Activated CD4-positive, alpha-beta memory T cell treated with anti-CD3 and anti-CD28 coated beads for 36 hours (primary cell): Measurements from ENCODE around the gene KRTAP9-3. TPM values are rescaled to one million over a fixed set of nuclear protein-coding genes. Genes with fewer than 3 reads are reported as not detected.
"Not testable (repeated sequence)": the region's sequence is repeated elsewhere in the genome, so short reads cannot be mapped to it uniquely, and the experiment has no call there.

ENCODE experiments used
- CTCF ChIA-PET: fragments of 350-600 bp; sonication (Branson Sonifier 250); formaldehyde crosslinking; loops from one replicate; lab custom pipeline; 2021; ENCODE audit warnings: antibody characterized with exemption, inconsistent platforms; lab: Charles Lee
- POLR2A ChIA-PET: fragments of 350-600 bp; sonication (Branson Sonifier 250); formaldehyde crosslinking; loops from one replicate; lab custom pipeline; 2021; ENCODE audit warnings: antibody characterized with exemption; lab: Charles Lee
- DNase-seq: peaks from one replicate; pipeline ENCODE4 v3.0.0-alpha.2; 2020
- H3K27ac Mint-ChIP-seq: one replicate; pipeline ENCODE4 v1.8.0; 2021; ENCODE audit warnings: mixed read lengths
- H3K27me3 Mint-ChIP-seq: one replicate; pipeline ENCODE4 v1.8.0; 2021; ENCODE audit warnings: mixed read lengths
- H3K36me3 Mint-ChIP-seq: one replicate; pipeline ENCODE4 v1.8.0; 2021; ENCODE audit warnings: mixed read lengths
- H3K4me1 Mint-ChIP-seq: one replicate; pipeline ENCODE4 v1.8.0; 2021; ENCODE audit warnings: low read depth, mixed read lengths
- H3K4me3 Mint-ChIP-seq: one replicate; pipeline ENCODE4 v1.8.0; 2021; ENCODE audit warnings: mild to moderate bottlenecking, mixed read lengths
- H3K9me3 Mint-ChIP-seq: one replicate; pipeline ENCODE4 v1.8.0; 2021; ENCODE audit warnings: mixed read lengths
- intact Hi-C: fragments of 100-400 bp; cut with micrococcal nuclease; formaldehyde crosslinking; loops from one replicate; pipeline ENCODE4 v1.15.1; 2023
- total RNA-seq, 2 experiments: library from RNA; stranded (reverse); gene quantifications; one replicate each; pipeline ENCODE4 v1.2.3, GENCODE V29; 2021

The KRTAP9-3 gene, protein sequence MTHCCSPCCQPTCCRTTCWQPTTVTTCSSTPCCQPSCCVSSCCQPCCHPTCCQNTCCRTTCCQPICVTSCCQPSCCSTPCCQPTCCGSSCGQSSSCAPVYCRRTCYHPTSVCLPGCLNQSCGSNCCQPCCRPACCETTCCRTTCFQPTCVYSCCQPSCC
- total RNA-seq: not detected

DNA sequence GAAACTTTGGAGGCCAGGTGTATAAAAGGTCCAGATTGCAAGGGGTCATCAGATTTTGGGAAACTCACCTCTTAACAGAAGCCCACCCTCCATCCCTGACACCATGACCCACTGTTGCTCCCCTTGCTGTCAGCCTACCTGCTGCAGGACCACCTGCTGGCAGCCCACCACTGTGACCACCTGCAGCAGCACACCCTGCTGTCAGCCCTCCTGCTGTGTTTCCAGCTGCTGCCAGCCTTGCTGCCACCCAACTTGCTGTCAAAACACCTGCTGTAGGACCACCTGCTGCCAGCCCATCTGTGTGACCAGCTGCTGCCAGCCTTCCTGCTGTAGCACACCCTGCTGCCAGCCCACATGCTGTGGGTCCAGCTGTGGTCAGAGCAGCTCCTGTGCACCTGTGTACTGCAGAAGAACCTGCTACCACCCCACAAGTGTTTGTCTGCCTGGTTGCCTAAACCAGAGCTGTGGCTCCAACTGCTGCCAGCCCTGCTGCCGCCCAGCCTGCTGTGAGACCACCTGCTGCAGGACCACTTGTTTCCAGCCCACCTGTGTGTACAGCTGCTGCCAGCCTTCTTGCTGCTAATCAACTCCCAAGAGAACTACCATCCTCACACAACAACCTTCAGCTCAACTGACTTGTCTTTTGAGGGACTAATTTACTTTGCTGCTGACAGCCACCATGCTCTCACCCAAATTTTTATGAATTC, at the start of gene KRTAP9-3:
Gene KRTAP9-3, plus strand, starts transcription at position 51 of the 707 bp plus-strand sequence. Its CDS starts 53 bp downstream, at position 104.
- H3K9me3 Mint-ChIP-seq, POLR2A ChIA-PET, H3K27ac Mint-ChIP-seq, DNase-seq, CTCF ChIA-PET, H3K36me3 Mint-ChIP-seq, intact Hi-C loops, H3K4me3 Mint-ChIP-seq, H3K4me1 Mint-ChIP-seq: not testable (repeated sequence)
- peaks cover 19% of the 10 kb centered on the region for H3K27me3 Mint-ChIP-seq

DNA sequence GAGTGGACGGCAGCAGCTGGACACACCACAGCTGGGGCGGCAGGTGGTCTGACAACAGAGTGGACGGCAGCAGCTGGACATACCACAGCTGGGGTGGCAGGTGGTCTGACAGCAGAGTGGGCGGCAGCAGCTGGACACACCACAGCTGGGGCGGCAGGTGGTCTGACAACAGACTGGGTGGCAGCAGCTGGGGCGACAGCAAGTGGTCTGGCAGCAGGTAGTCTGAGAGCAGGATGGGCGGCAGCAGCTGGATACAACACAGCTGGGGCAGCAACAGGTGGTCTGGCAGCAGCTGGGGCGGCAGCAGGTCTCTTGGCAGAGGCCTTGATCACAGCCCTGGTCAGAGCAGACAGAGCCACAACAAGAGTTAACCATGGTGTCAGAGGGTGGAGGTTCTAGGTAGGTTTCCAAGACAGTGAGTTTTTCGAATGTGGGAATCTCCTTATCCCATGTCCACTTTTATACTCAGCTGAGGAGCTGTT, 47.7 kb upstream of the KRTAP9-3 start, which contains the start of gene KRTAP4-1:
Gene KRTAP4-1, minus strand, starts transcription at position 432 of the 482 bp plus-strand sequence. Its CDS starts 57 bp downstream, at position 375.
- DNase-seq: no peak
- CTCF ChIA-PET: interaction anchor here (1.4 kb wide), 1 partner anchor 364 kb away, joined by 3 read pairs; no protein-coding TSS in a partner anchor
- Mint-ChIP-seq H3K27me3 (peaks cover 13% of the 10 kb centered on the region), H3K4me3 (no peak within 1 kb of the TSS), H3K4me1 (no peaks in the 10 kb centered on the region), H3K9me3 (no peaks in the 10 kb centered on the region), H3K27ac (no peak within 1 kb of the TSS), H3K36me3 (no peaks in the 10 kb centered on the region)
- POLR2A ChIA-PET: no interaction called here
- intact Hi-C loops: no loop called here

DNA sequence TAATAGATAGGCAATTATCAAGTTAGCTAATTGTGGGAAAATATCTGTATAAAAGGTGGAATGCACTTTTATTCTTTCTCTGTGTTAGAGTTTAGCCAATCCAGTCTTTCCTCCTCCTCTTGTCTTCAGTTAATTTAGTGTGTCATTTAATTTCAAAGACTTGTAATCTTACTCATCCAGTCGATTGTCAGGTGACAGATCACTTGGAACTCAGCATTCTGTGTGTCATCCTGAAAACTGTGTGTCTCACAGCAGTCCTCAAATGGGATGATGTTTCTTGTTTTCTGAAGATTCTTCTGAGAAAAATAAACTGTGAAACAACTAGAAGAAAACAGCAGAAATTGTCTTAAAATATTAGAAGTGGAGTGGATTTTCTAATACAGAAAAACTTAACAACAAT, 47.2 kb upstream of the KRTAP9-3 start:
- Mint-ChIP-seq H3K27ac (no peak overlapping the region), H3K4me3 (no peak overlapping the region), H3K9me3 (no peaks in the 10 kb centered on the region), H3K27me3 (peaks cover 13% of the 10 kb centered on the region), H3K4me1 (no peaks in the 10 kb centered on the region), H3K36me3 (no peaks in the 10 kb centered on the region)
- intact Hi-C loops: no loop called here
- no peak for DNase-seq
- CTCF ChIA-PET: interaction anchor here (1.4 kb wide), 1 partner anchor 364 kb away, joined by 3 read pairs; no protein-coding TSS in a partner anchor
- POLR2A ChIA-PET: no interaction called here

DNA sequence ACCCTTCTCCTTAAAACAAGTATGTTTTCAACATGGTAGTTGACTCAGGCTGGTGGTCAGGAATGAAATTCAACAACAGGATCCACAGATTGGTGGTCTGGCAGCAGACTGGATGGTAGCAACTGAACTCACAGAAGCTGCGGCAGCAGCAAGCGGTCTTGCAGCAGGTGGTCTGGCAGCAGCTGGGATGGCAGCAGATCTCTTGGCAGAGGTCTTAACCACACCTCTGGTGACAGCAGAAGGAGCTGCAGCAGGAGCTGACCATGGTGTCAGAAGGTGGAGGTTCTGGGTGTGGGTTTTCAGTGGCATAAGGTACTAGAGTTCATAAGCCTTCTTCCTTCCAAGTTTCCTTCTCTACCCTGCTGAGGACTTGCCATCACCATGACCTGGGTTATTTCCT, 45.4 kb upstream of the KRTAP9-3 start:
- intact Hi-C loops: no loop called here
- no peaks in the 10 kb centered on the region for H3K9me3 Mint-ChIP-seq
- no peak overlapping the region for H3K27ac Mint-ChIP-seq
- POLR2A ChIA-PET: no interaction called here
- no peak for DNase-seq
- H3K36me3 Mint-ChIP-seq: no peaks in the 10 kb centered on the region
- no peaks in the 10 kb centered on the region for H3K4me1 Mint-ChIP-seq
- H3K27me3 Mint-ChIP-seq: peaks cover 13% of the 10 kb centered on the region
- no peak overlapping the region for H3K4me3 Mint-ChIP-seq
- CTCF ChIA-PET: no interaction called here

DNA sequence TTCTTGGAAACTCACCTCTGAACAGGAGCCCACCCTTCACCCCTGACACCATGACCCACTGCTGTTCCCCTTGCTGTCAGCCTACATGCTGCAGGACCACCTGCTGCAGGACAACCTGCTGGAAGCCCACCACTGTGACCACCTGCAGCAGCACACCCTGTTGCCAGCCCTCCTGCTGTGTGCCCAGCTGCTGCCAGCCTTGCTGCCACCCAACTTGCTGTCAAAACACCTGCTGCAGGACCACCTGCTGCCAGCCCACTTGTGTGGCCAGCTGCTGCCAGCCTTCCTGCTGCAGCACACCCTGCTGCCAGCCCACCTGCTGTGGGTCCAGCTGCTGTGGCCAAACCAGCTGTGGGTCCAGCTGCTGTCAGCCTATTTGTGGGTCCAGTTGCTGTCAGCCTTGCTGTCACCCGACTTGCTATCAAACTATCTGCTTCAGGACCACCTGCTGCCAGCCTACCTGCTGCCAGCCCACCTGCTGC, 42.4 kb upstream of the KRTAP9-3 start, which contains the start of gene KRTAP9-1:
Gene KRTAP9-1, plus strand, starts transcription at position 51 of the 482 bp plus-strand sequence. Its CDS starts 0 bp downstream, at position 51.
- CTCF ChIA-PET, DNase-seq, intact Hi-C loops, H3K27ac Mint-ChIP-seq, POLR2A ChIA-PET, H3K36me3 Mint-ChIP-seq, H3K4me3 Mint-ChIP-seq, H3K9me3 Mint-ChIP-seq, H3K4me1 Mint-ChIP-seq: not testable (repeated sequence)
- peaks cover 13% of the 10 kb centered on the region for H3K27me3 Mint-ChIP-seq

DNA sequence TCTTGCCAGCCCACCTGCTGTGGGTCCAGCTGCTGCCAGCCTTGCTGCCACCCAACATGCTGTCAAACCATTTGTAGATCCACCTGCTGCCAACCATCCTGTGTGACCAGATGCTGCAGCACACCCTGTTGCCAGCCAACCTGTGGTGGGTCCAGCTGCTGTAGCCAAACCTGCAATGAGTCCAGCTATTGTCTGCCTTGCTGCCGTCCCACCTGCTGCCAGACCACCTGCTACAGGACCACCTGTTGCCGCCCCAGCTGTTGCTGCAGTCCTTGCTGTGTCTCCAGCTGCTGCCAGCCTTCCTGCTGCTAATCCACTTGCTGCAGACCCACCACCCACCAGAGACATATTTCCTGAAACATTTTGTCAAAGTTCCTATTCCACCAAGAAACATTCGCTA, 41.9 kb upstream of the KRTAP9-3 start:
- Mint-ChIP-seq H3K4me1 (no peaks in the 10 kb centered on the region), H3K27ac (no peak overlapping the region), H3K36me3 (no peaks in the 10 kb centered on the region), H3K4me3 (no peak overlapping the region), H3K9me3 (peaks cover 3% of the 10 kb centered on the region), H3K27me3 (peaks cover 13% of the 10 kb centered on the region)
- CTCF ChIA-PET: no interaction called here
- no peak for DNase-seq
- intact Hi-C loops: no loop called here
- POLR2A ChIA-PET: no interaction called here

DNA sequence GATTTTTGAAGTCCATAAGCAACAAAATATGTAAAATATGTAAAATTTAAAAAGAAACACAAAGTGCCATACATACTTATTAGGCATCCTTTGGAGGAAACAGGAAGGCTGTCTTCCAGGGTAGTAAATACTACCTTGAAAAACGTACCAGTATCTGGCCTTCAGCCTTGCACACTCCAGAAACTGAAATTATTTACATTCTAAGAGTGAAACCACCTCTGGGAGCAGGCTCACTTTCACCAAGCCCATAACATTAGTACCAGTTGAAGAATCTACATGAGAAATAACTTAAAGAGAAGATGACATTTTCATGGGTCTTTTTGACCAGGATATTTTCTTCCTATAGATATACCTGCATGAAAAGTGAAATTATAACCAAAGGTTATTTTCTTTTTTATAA, 36.2 kb upstream of the KRTAP9-3 start:
- H3K4me1 Mint-ChIP-seq: no peaks in the 10 kb centered on the region

DNA sequence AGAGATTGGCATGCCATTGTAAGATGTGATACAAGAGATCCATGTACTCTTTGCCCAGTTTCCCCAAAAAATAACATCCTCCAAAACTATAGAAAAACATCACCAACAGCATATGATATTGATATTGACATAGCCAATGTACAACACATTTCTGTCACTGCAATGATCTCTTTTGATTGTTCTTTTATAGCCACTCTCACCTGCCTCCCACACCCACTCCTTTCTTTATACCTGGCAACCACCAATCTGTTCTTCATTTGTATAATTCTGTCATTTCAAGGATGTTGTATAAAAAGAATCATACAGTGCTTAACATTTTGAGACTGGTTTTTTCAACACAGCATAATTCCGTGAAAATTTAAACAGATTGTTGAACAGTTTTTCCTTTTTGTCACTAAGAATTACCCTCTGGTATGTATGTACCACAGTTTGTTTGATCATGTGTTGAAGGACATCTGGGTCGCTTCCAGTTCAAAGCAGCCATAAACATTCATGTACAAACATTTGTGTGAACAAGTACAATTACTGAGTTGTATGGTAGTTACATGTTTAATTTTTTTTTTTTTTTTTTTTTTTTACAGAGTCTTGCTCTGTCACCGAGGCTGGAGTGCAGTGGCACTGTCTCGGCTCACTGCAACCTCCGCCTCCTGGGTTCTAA, 32.7 kb upstream of the KRTAP9-3 start:
- H3K36me3 Mint-ChIP-seq: no peaks in the 10 kb centered on the region
- H3K27me3 Mint-ChIP-seq: no peaks in the 10 kb centered on the region
- H3K27ac Mint-ChIP-seq: no peak overlapping the region
- ChIA-PET CTCF (interaction anchor here (0.6 kb wide), 1 partner anchor 449 kb away, joined by 4 read pairs; no protein-coding TSS in a partner anchor), POLR2A (no interaction called here)
- DNase-seq: no peak
- H3K4me1 Mint-ChIP-seq: no peaks in the 10 kb centered on the region
- peaks cover 3% of the 10 kb centered on the region for H3K9me3 Mint-ChIP-seq
- H3K4me3 Mint-ChIP-seq: no peak overlapping the region
- intact Hi-C loops: no loop called here

More for the DNA sequence above, 36.2 kb upstream of the KRTAP9-3 start:
- no peak overlapping the region for H3K27ac Mint-ChIP-seq
- H3K9me3 Mint-ChIP-seq: peaks cover 6% of the 10 kb centered on the region
- peaks cover 4% of the 10 kb centered on the region for H3K27me3 Mint-ChIP-seq
- CTCF ChIA-PET: no interaction called here
- POLR2A ChIA-PET: no interaction called here
- H3K36me3 Mint-ChIP-seq: no peaks in the 10 kb centered on the region
- no peak for DNase-seq
- no peak overlapping the region for H3K4me3 Mint-ChIP-seq
- intact Hi-C loops: no loop called here

DNA sequence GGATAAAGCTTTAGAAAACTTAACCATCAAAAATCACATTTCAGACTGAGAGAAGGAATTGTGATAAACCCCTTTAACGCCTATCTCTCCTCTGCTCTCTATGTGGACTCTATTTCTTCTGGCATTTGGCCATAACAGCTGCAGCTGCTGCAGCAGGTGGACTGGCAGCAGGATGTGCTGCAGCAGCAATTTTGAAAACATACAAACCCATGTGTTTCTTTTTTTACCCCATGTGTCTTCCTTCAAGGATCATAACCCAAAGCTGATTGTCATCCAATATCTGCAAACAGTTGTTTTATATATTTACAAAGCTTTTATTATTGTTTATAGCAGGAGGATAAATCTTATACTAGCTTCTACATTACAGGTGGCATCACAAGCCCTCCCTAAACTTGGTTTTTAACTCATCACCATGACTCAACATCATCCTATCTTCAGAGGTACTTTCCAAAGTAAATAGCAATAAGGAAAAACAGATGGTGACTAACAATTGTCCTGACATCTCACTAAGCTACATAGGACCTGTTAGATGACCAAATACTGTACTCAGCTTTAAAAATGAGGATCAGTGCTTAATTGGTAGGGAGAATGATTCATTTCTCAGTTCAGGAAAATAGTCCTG, 20.3 kb upstream of the KRTAP9-3 start:
- no peak overlapping the region for H3K4me3 Mint-ChIP-seq
- H3K27me3 Mint-ChIP-seq: peaks cover 23% of the 10 kb centered on the region
- no peak overlapping the region for H3K27ac Mint-ChIP-seq

DNA sequence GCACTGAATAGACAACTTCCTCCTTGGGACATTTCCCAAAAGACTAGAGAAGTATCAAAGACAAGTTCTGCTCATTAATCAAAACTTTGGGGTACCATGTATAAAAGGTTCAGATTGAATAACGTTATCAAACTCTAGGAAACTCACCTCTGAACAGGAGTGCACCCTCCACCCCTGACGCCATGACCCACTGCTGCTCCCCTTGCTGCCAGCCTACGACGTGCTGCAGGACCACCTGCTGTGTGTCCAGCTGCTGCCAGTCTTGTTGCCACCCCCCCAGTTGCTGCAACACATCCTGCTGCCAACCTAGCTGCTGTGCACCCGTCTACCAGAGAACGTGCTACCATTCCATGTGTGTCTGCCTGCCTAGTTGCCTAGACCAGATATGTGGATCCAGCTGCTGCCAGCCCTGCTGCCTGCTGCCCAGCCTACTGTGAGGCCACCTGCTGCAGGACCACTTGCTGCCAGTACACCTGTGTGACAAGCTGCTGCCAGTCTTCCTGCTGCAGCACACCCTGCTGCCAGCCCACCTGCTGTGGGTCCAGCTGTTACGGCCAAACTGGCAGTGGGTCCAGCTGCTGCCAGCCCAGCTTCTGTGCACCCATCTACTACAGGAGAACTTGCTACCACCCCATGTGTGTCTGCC, 19.6 kb upstream of the KRTAP9-3 start:
- intact Hi-C loops: no loop called here
- no peaks in the 10 kb centered on the region for H3K36me3 Mint-ChIP-seq
- H3K4me1 Mint-ChIP-seq: peaks cover 8% of the 10 kb centered on the region
- no peaks in the 10 kb centered on the region for H3K9me3 Mint-ChIP-seq
- no peak overlapping the region for H3K27ac Mint-ChIP-seq
- DNase-seq: no peak
- CTCF ChIA-PET: interaction anchor here (2.4 kb wide), 1 partner anchor 436 kb away, joined by 5 read pairs; no protein-coding TSS in a partner anchor
- no peak overlapping the region for H3K4me3 Mint-ChIP-seq
- POLR2A ChIA-PET: no interaction called here
- peaks cover 23% of the 10 kb centered on the region for H3K27me3 Mint-ChIP-seq

More for the DNA sequence above, 20.3 kb upstream of the KRTAP9-3 start:
- no peak for DNase-seq
- POLR2A ChIA-PET: no interaction called here
- Mint-ChIP-seq H3K4me1 (peaks cover 8% of the 10 kb centered on the region), H3K36me3 (no peaks in the 10 kb centered on the region), H3K9me3 (no peaks in the 10 kb centered on the region)
- CTCF ChIA-PET: interaction anchor here (1.2 to 2.4 kb wide), 2 partner anchors 437 to 451 kb away, joined by 3 to 5 read pairs; no protein-coding TSS in a partner anchor
- intact Hi-C loops: no loop called here

DNA sequence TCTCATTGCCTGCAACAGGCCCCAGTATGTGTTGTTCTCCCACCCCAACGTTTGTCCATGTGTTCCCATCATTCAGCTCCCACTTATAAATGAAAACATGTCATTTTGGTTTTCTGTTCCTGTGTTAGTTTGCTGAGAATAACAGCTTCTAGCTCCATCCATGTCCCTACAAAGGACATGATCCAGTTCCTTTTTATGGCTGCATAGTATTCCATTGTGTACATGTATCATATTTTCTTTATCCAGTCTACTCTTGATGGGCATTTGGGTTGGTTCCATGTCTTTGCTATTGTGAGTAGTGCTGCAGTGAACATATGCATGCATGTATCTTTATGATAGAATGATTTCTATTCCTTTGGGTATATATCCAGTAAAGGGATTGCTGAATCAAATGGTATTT, 16.6 kb upstream of the KRTAP9-3 start:
- Mint-ChIP-seq H3K4me3 (no peak overlapping the region), H3K36me3 (no peaks in the 10 kb centered on the region), H3K4me1 (peaks cover 8% of the 10 kb centered on the region), H3K27me3 (peaks cover 7% of the 10 kb centered on the region), H3K9me3 (peaks cover 12% of the 10 kb centered on the region), H3K27ac (no peak overlapping the region)
- intact Hi-C loops: no loop called here
- ChIA-PET POLR2A (no interaction called here), CTCF (no interaction called here)
- no peak for DNase-seq
